IMR-90 (cell line): Measurements from ENCODE around the gene PRKCE. TPM values are rescaled to one million over a fixed set of nuclear protein-coding genes. Genes with fewer than 3 reads are reported as not detected.

Experiments used
- ATAC-seq: fragments of 200-7000 bp; cut with Tn5 transposase; 2 replicates; pipeline ENCODE4 v1.9.1; 2020; ENCODE audit warnings: low read depth, mild to moderate bottlenecking, moderate library complexity
- BruUV-seq: library from RNA; stranded (reverse); fragments of 400-500 nt; replicated peaks from 2 replicates; lab custom pipeline; 2021; lab: Mats Ljungman, UMichigan
- CTCF ChIA-PET: fragments of 300-600 bp; formaldehyde crosslinking; extraction: SDS; loops from one replicate; lab custom pipeline; 2021; ENCODE audit warnings: antibody characterized with exemption; lab: Yijun Ruan, JAX
- POLR2A ChIA-PET: fragments of 300-600 bp; sonication (Branson Sonifier 250); formaldehyde crosslinking; loops from one replicate; lab custom pipeline; 2022; ENCODE audit warnings: antibody characterized with exemption; ENCODE audit not compliant: unreplicated experiment; lab: Charles Lee
- DNase-seq: peaks from one replicate; pipeline ENCODE4 v3.0.0; 2013
- H2AFZ ChIP-seq: replicated peaks from 2 replicates; pipeline ENCODE3; 2013; ENCODE audit warnings: low read length, mild to moderate bottlenecking; ENCODE audit not compliant: poor library complexity
- H2AK5ac ChIP-seq: 2 replicates; pipeline ENCODE4 v1.6.1; 2013; ENCODE audit warnings: low read depth, low read length, inconsistent platforms
- H2AK9ac ChIP-seq: replicated peaks from 2 replicates; pipeline ENCODE3; 2013; ENCODE audit warnings: mild to moderate bottlenecking, low read depth, low read length, moderate library complexity; ENCODE audit not compliant: poor library complexity
- H2BK120ac ChIP-seq: 2 replicates; pipeline ENCODE4 v1.6.1; 2013; ENCODE audit warnings: low read depth, low read length, inconsistent platforms
- H2BK15ac ChIP-seq: 3 replicates; pipeline ENCODE4 v1.6.1; 2013; ENCODE audit warnings: low read depth, low read length, inconsistent platforms
- H2BK20ac ChIP-seq: 2 replicates; pipeline ENCODE4 v1.6.1; 2013; ENCODE audit warnings: low read depth, mild to moderate bottlenecking, inconsistent platforms, low read length, moderate library complexity
- H2BK5ac ChIP-seq: 2 replicates; pipeline ENCODE4 v1.6.1; 2013; ENCODE audit warnings: mild to moderate bottlenecking, low read depth, low read length, inconsistent platforms; ENCODE audit not compliant: poor library complexity, severe bottlenecking
- H3K14ac ChIP-seq: replicated peaks from 2 replicates; pipeline ENCODE4 v1.6.1; 2013; ENCODE audit warnings: low read depth, low read length, inconsistent platforms
- H3K18ac ChIP-seq: 2 replicates; pipeline ENCODE4 v1.6.1; 2013; ENCODE audit warnings: low read depth, low read length, control low read depth
- H3K23ac ChIP-seq: 2 replicates; pipeline ENCODE4 v1.6.1; 2013; ENCODE audit warnings: low read depth, low read length, inconsistent platforms
- H3K27ac ChIP-seq: 2 replicates; pipeline ENCODE4 v1.5.1; 2013; ENCODE audit warnings: mild to moderate bottlenecking, control low read depth, low read length; ENCODE audit not compliant: insufficient read depth
- H3K27me3 ChIP-seq: 2 replicates; pipeline ENCODE4 v1.6.1; 2013; ENCODE audit warnings: low read length; ENCODE audit not compliant: control insufficient read depth, insufficient read depth
- H3K36me3 ChIP-seq: 2 replicates; pipeline ENCODE4 v1.6.1; 2013; ENCODE audit warnings: low read length, mixed read lengths; ENCODE audit not compliant: control insufficient read depth, insufficient read depth
- H3K4ac ChIP-seq: 2 replicates; pipeline ENCODE4 v1.6.1; 2013; ENCODE audit warnings: low read depth, low read length, inconsistent platforms
- H3K4me1 ChIP-seq: 2 replicates; pipeline ENCODE4 v1.6.1; 2013; ENCODE audit warnings: low read length, mixed read lengths; ENCODE audit not compliant: control insufficient read depth, insufficient read depth
- H3K4me2 ChIP-seq: 2 replicates; pipeline ENCODE4 v1.6.1; 2013; ENCODE audit warnings: low read depth, mild to moderate bottlenecking, control low read depth, low read length, moderate library complexity
- H3K4me3 ChIP-seq: 2 replicates; pipeline ENCODE4 v1.5.1; 2013; ENCODE audit warnings: low read depth, mild to moderate bottlenecking, control low read depth, low read length, moderate library complexity; ENCODE audit not compliant: insufficient read depth
- H3K56ac ChIP-seq: 2 replicates; pipeline ENCODE4 v1.6.1; 2013; ENCODE audit warnings: low read length, inconsistent platforms; ENCODE audit not compliant: insufficient read depth; ENCODE audit errors: extremely low read depth
- H3K79me1 ChIP-seq, 2 experiments: 2 replicates each; pipeline ENCODE4 v1.6.1; 2013; ENCODE audit warnings: low read length in 2 of 2, inconsistent platforms in 1 of 2, low read depth in 1 of 2
- H3K9ac ChIP-seq: 2 replicates; pipeline ENCODE4 v1.6.1; 2013; ENCODE audit warnings: low read depth, low read length, control low read depth
- H3K9me1 ChIP-seq: 2 replicates; pipeline ENCODE4 v1.6.1; 2013; ENCODE audit warnings: low read length, inconsistent platforms; ENCODE audit not compliant: insufficient read depth
- H3K9me3 ChIP-seq: 2 replicates; pipeline ENCODE4 v1.6.1; 2013; ENCODE audit warnings: low read length; ENCODE audit not compliant: control insufficient read depth, insufficient read depth
- H4K20me1 ChIP-seq: 2 replicates; pipeline ENCODE4 v1.6.1; 2013; ENCODE audit warnings: low read length, inconsistent platforms; ENCODE audit not compliant: insufficient read depth
- H4K5ac ChIP-seq: 2 replicates; pipeline ENCODE4 v1.6.1; 2013; ENCODE audit warnings: mild to moderate bottlenecking, low read depth, low read length, control low read depth
- H4K8ac ChIP-seq, 2 experiments: 2 replicates each; pipeline ENCODE4 v1.6.1; 2013; ENCODE audit warnings: low read depth in 2 of 2, low read length in 2 of 2, control low read depth in 1 of 2, inconsistent platforms in 1 of 2
- H4K91ac ChIP-seq: 2 replicates; pipeline ENCODE4 v1.6.1; 2013; ENCODE audit warnings: low read depth, low read length, inconsistent platforms; ENCODE audit not compliant: insufficient read depth
- BHLHE40 ChIP-seq: fragments of 150-350 bp; IDR thresholded peaks from 2 replicates; pipeline ENCODE4 v1.6.1; 2016; ENCODE audit warnings: mild to moderate bottlenecking, low read depth, low read length
- CEBPB ChIP-seq: IDR thresholded peaks from 2 replicates; pipeline ENCODE4 v1.6.1; 2012; ENCODE audit warnings: low read depth, low read length, improper control_type of control experiment
- CHD1 ChIP-seq: IDR thresholded peaks from 2 replicates; pipeline ENCODE4 v1.6.1; 2012; ENCODE audit warnings: low read depth, low read length, improper control_type of control experiment
- FOS ChIP-seq: fragments of 150-350 bp; IDR thresholded peaks from 2 replicates; pipeline ENCODE4 v1.6.1; 2016; ENCODE audit warnings: low read depth, low read length
- MAFK ChIP-seq: IDR thresholded peaks from 2 replicates; pipeline ENCODE4 v1.6.1; 2012; ENCODE audit warnings: low read depth, low read length, improper control_type of control experiment
- MAZ ChIP-seq: IDR thresholded peaks from 2 replicates; pipeline ENCODE4 v1.6.1; 2012; ENCODE audit warnings: low read depth, mild to moderate bottlenecking, low read length, improper control_type of control experiment, moderate library complexity, borderline replicate concordance
- MXI1 ChIP-seq: IDR thresholded peaks from 2 replicates; pipeline ENCODE4 v1.6.1; 2012; ENCODE audit warnings: low read depth, mild to moderate bottlenecking, low read length, moderate library complexity, borderline replicate concordance
- POLR2A ChIP-seq: IDR thresholded peaks from 2 replicates; pipeline ENCODE4 v1.6.1; 2012; ENCODE audit warnings: mild to moderate bottlenecking, low read depth, low read length
- RAD21 ChIP-seq: IDR thresholded peaks from 2 replicates; pipeline ENCODE4 v1.6.1; 2012; ENCODE audit warnings: low read length, improper control_type of control experiment
- RFX5 ChIP-seq: IDR thresholded peaks from 2 replicates; pipeline ENCODE4 v1.8.0; 2012; ENCODE audit warnings: low read depth, mild to moderate bottlenecking, low read length, moderate library complexity
- SMC3 ChIP-seq: fragments of 150-350 bp; IDR thresholded peaks from 2 replicates; pipeline ENCODE4 v1.6.1; 2016; ENCODE audit warnings: low read depth, mild to moderate bottlenecking, antibody characterized with exemption, low read length, moderate library complexity
- WGBS, 2 experiments: methylation state at CpG; one replicate each; pipeline versions ENCODE4 v1.1.5 to v1.1.7; 2013; ENCODE audit warnings: missing lambda C conversion rate in 2 of 2; ENCODE audit not compliant: insufficient read length in 1 of 2; ENCODE audit errors: extremely low coverage in 2 of 2; 5-methylcytosine and 5-hydroxymethylcytosine counted together
- dilution Hi-C: fragments of 300-500 bp; cut with HindIII; formaldehyde crosslinking; loops from one replicate; pipeline ENCODE4 v1.14.3; 2018; ENCODE audit warnings: low sequenced_read_pairs; ENCODE audit not compliant: unreplicated experiment
- in situ Hi-C: fragments of 300-500 bp; cut with MboI; formaldehyde crosslinking; loops from 3 replicates; pipeline ENCODE4 v1.14.3; 2019; ENCODE audit warnings: low sequenced_read_pairs, inconsistent platforms, mixed read lengths
- intact Hi-C: fragments of 100-400 bp; cut with micrococcal nuclease; formaldehyde crosslinking; loops from 2 replicates; pipeline ENCODE4 v1.10.0; 2022
- polyA plus RNA-seq, 3 experiments: library from polyadenylated mRNA; depleted of rRNA; stranded (reverse); fragments of >200 nt; gene quantifications; 2 replicates each; pipeline ENCODE4 v1.2.3, GENCODE V29; 2012; ENCODE audit warnings: low replicate concordance in 1 of 3
- total RNA-seq: library from RNA; depleted of rRNA; stranded (reverse); fragments of >200 nt; gene quantifications from 2 replicates; pipeline ENCODE4 v1.2.3, GENCODE V29; 2012
- TF ChIP-seq, protein P1 (sequence below): fragments of 150-350 bp; IDR thresholded peaks from 2 replicates; pipeline ENCODE4 v1.6.1; 2017; ENCODE audit warnings: mild to moderate bottlenecking, antibody characterized with exemption, low read length, low read depth
- TF ChIP-seq, protein P2 (sequence below): fragments of 150-350 bp; IDR thresholded peaks from 2 replicates; pipeline ENCODE4 v1.6.1; 2016; ENCODE audit warnings: low read depth, mild to moderate bottlenecking, low read length, moderate library complexity, borderline replicate concordance
- TF ChIP-seq, protein P3 (sequence below): conservative IDR thresholded peaks from 2 replicates; pipeline ENCODE4 v1.5.1; 2012; ENCODE audit warnings: mild to moderate bottlenecking, low read depth, low read length, improper control_type of control experiment

The PRKCE gene
- total and polyA plus RNA-seq, 2 of the 4 experiments (the other 2 are of a cell fraction): 8.1 to 32.4 TPM

DNA sequence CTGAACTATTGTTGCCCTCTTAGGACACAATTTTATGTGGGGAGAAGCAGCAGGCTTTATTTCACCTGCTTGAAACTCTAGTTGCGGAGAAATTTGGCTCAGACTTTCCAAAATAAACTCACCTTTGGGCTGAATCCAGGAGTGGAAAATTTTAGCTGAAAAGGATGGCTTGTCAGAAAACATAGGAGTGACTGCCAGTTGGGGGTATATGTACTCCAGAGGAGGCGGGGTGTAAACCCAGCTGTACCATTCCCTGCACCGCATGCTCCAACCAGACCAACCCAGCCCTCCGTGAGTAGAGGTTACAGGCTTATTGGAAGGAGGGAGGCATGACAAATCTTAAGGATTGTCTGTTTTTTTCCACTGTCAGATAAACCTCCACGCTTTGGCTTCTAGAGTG, 53.8 kb downstream of the PRKCE start:
- Histone ChIP-seq H3K27ac (no peak overlapping the region), H3K18ac (no peak overlapping the region), H3K4ac (no peak overlapping the region), H2AK5ac (no peak overlapping the region), H4K91ac (no peak overlapping the region), H3K23ac (no peak overlapping the region), H3K4me2 (no peak overlapping the region), H4K5ac (no peak overlapping the region), H4K8ac (no peak overlapping the region), H2AK9ac (no peak overlapping the region), H3K79me1 (peaks cover 3 to 10% of the 10 kb centered on the region in 2 experiments; a peak in 3 of 4 replicates), H3K36me3 (no peaks in the 10 kb centered on the region; the same call in 1 of the 2 replicates), H3K4me1 (no peaks in the 10 kb centered on the region), H3K56ac (no peak overlapping the region), H2BK5ac (no peak overlapping the region), H2BK120ac (no peak overlapping the region), H3K9ac (no peak overlapping the region), H2BK20ac (no peak overlapping the region), H3K27me3 (no peaks in the 10 kb centered on the region), H3K14ac (no peak overlapping the region), H3K9me3 (no peaks in the 10 kb centered on the region), H2AFZ (no peak overlapping the region), H4K20me1 (no peaks in the 10 kb centered on the region; the same call in 1 of the 2 replicates), H2BK15ac (no peak overlapping the region), H3K9me1 (0 out of 2 replicates have a peak, but pooled peaks cover 2% of the 10 kb centered on the region), H3K4me3 (no peak overlapping the region)
- ChIA-PET CTCF (no interaction called here), POLR2A (no interaction called here)
- dilution Hi-C loops: no loop called here
- intact Hi-C loops: no loop called here
- TF ChIP-seq RFX5 (no peak), MXI1 (no peak), SMC3 (no peak), POLR2A (no peak), FOS (no peak), CEBPB (no peak), BHLHE40 (no peak), CHD1 (no peak), RAD21 (no peak), MAFK (no peak), MAZ (no peak)
- TF ChIP-seq, protein P1, sequence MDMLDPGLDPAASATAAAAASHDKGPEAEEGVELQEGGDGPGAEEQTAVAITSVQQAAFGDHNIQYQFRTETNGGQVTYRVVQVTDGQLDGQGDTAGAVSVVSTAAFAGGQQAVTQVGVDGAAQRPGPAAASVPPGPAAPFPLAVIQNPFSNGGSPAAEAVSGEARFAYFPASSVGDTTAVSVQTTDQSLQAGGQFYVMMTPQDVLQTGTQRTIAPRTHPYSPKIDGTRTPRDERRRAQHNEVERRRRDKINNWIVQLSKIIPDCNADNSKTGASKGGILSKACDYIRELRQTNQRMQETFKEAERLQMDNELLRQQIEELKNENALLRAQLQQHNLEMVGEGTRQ: no peak
- TF ChIP-seq, protein P2, sequence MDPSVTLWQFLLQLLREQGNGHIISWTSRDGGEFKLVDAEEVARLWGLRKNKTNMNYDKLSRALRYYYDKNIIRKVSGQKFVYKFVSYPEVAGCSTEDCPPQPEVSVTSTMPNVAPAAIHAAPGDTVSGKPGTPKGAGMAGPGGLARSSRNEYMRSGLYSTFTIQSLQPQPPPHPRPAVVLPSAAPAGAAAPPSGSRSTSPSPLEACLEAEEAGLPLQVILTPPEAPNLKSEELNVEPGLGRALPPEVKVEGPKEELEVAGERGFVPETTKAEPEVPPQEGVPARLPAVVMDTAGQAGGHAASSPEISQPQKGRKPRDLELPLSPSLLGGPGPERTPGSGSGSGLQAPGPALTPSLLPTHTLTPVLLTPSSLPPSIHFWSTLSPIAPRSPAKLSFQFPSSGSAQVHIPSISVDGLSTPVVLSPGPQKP: no peak
- TF ChIP-seq, protein P3, sequence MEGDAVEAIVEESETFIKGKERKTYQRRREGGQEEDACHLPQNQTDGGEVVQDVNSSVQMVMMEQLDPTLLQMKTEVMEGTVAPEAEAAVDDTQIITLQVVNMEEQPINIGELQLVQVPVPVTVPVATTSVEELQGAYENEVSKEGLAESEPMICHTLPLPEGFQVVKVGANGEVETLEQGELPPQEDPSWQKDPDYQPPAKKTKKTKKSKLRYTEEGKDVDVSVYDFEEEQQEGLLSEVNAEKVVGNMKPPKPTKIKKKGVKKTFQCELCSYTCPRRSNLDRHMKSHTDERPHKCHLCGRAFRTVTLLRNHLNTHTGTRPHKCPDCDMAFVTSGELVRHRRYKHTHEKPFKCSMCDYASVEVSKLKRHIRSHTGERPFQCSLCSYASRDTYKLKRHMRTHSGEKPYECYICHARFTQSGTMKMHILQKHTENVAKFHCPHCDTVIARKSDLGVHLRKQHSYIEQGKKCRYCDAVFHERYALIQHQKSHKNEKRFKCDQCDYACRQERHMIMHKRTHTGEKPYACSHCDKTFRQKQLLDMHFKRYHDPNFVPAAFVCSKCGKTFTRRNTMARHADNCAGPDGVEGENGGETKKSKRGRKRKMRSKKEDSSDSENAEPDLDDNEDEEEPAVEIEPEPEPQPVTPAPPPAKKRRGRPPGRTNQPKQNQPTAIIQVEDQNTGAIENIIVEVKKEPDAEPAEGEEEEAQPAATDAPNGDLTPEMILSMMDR: no peak
- no CpG with 5 or more reads among the region's 5 CpGs for WGBS, 2 experiments
- BruUV-seq: no TSS peak
- in situ Hi-C loops: no loop called here
- DNase-seq: no peak
- no peak for ATAC-seq
